Suprapubic skin (tissue), 4 donors: ENCODE data around the gene DRC3.

Experiments used
- POLR2A ChIP-seq, 2 donors: fragments of 450-650 bp; IDR thresholded peaks; one replicate each; pipeline ENCODE4 v1.6.1; 2017; ENCODE audit warnings: antibody characterized with exemption in 2 of 2, mild to moderate bottlenecking in 2 of 2, moderate library complexity in 2 of 2
- POLR2AphosphoS5 ChIP-seq, 3 donors: sonication (generic); formaldehyde crosslinking; IDR thresholded peaks; one replicate each; pipeline ENCODE4 v1.6.1; 2017; ENCODE audit warnings: antibody characterized with exemption in 3 of 3
- TF ChIP-seq, protein P1 (sequence below), 2 donors: fragments of 200-600 bp in 1 of 2; fragments of 450-650 bp in 1 of 2; sonication (generic) in 1 of 2; IDR thresholded peaks; one replicate each; pipeline ENCODE4 v1.5.1; 2016 to 2019; ENCODE audit warnings: antibody characterized with exemption in 2 of 2, mild to moderate bottlenecking in 1 of 2, moderate library complexity in 1 of 2

DNA sequence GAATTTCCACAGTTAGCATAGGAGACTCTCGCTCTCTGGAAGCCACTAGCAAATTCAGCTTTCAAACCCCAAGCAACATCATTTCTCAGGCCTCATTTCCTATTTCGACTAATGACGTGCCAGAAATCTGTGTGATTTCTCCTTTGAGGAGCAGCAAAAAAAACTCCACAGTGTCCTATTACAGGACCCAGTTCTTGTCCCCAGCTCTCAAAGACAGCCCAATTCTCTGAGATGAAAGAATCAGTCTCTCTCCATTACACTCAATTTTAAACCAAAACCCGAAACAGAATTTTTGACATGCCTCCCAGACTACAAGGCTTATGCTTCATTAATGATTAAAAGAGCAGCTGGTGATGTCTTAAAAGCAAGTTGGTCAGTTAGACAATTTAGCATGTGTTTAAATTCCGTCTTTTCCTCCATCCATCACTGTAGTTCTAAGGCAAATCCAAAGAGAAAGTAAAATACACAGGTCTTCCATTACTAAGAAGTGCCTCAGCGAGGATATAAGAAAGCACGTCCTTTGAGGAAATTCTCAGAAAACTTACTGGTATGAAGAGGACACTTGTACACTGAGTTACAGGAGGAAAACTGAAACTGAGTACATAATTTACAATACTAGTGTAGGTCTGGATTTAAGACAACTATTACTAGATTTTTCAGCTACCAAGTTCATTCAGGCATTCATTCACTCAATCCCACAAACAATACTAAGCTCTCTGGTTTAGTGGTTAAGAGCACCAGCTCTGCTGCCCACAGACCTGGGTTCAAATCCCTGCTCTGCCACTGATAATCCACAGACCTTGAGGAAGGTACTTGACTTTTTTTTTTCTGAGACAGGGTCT lies 12.9 kb upstream of the DRC3 start:
- TF ChIP-seq, protein P1, sequence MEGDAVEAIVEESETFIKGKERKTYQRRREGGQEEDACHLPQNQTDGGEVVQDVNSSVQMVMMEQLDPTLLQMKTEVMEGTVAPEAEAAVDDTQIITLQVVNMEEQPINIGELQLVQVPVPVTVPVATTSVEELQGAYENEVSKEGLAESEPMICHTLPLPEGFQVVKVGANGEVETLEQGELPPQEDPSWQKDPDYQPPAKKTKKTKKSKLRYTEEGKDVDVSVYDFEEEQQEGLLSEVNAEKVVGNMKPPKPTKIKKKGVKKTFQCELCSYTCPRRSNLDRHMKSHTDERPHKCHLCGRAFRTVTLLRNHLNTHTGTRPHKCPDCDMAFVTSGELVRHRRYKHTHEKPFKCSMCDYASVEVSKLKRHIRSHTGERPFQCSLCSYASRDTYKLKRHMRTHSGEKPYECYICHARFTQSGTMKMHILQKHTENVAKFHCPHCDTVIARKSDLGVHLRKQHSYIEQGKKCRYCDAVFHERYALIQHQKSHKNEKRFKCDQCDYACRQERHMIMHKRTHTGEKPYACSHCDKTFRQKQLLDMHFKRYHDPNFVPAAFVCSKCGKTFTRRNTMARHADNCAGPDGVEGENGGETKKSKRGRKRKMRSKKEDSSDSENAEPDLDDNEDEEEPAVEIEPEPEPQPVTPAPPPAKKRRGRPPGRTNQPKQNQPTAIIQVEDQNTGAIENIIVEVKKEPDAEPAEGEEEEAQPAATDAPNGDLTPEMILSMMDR (IDR thresholded peaks at IDR 0.05): no peak
- no peak for TF ChIP-seq POLR2A (IDR thresholded peaks at IDR 0.05)
- no peak for TF ChIP-seq POLR2AphosphoS5 (IDR thresholded peaks at IDR 0.05)
